NOMO-1 treated with DMSO at 0.1 percent for 48 hours (cell line): Measurements from ENCODE around the gene HIF3A.
"Not testable (repeated sequence)": the region's sequence is repeated elsewhere in the genome, so short reads cannot be mapped to it uniquely, and the experiment has no call there.

Experiments
- DNase-seq: peaks from one replicate; lab custom pipeline; 2025; ENCODE audit not compliant: unreplicated experiment; lab: John Stamatoyannopoulos, UW

HIF3A gene

GRCh38 chr19:46291829-46292228, 5.0 kb upstream of the HIF3A start:
- no peak for DNase-seq

- DNase-seq: no peak
Observed at GRCh38 chr19:46294494-46294893, 2.3 kb upstream of the HIF3A start.

GRCh38 chr19:46295401-46296201, 1.2 kb upstream of the HIF3A start:
- DNase-seq: no peak

- no peak for DNase-seq
Observed at GRCh38 chr19:46296202-46296480, 701 bp upstream of the HIF3A start.

- no peak for DNase-seq
Observed at GRCh38 chr19:46297700-46298478, 1.0 kb downstream of the HIF3A start.

- DNase-seq: no peak
Observed at GRCh38 chr19:46298479-46299003, 1.7 kb downstream of the HIF3A start.

GRCh38 chr19:46299004-46299509, 2.2 kb downstream of the HIF3A start:
- no peak for DNase-seq

- DNase-seq: no peak
Observed at GRCh38 chr19:46299695-46300094, 2.9 kb downstream of the HIF3A start.

- no peak for DNase-seq
Observed at GRCh38 chr19:46303322-46303690, 6.5 kb downstream of the HIF3A start.

GRCh38 chr19:46303691-46304397, 7.0 kb downstream of the HIF3A start:
- DNase-seq: no peak

- no peak for DNase-seq
Observed at GRCh38 chr19:46306501-46306900, 9.7 kb downstream of the HIF3A start.

GRCh38 chr19:46308510-46308909, 11.7 kb downstream of the HIF3A start:
- DNase-seq: no peak

- no peak for DNase-seq
Observed at GRCh38 chr19:46309056-46309455, 12.2 kb downstream of the HIF3A start.

- DNase-seq: no peak
Observed at GRCh38 chr19:46311444-46311843, 14.6 kb downstream of the HIF3A start.

GRCh38 chr19:46313540-46314469, 17.0 kb downstream of the HIF3A start:
- DNase-seq: not testable (repeated sequence)

- DNase-seq: no peak
Observed at GRCh38 chr19:46317339-46317738, 20.5 kb downstream of the HIF3A start.

- no peak for DNase-seq
Observed at GRCh38 chr19:46319613-46320012, 22.8 kb downstream of the HIF3A start.

GRCh38 chr19:46320559-46320958, 23.7 kb downstream of the HIF3A start:
- DNase-seq: no peak

GRCh38 chr19:46321653-46322052, 24.8 kb downstream of the HIF3A start:
- DNase-seq: no peak

- not testable (repeated sequence) for DNase-seq
Observed at GRCh38 chr19:46323227-46323626, 26.4 kb downstream of the HIF3A start.
